WI38 (cell line): ENCODE measurements around the gene SRRD.

Experiments used
- H3K4me3 ChIP-seq: 2 replicates; pipeline ENCODE4 v1.5.1; 2011; ENCODE audit warnings: low read depth, mild to moderate bottlenecking, control low read depth, low read length
- CTCF ChIP-seq: IDR thresholded peaks from 2 replicates; pipeline ENCODE4 v1.5.1; 2012; ENCODE audit warnings: low read depth, mild to moderate bottlenecking, control low read depth, low read length

The SRRD gene

GRCh38 chr22:26494506-26494905 lies 10.8 kb downstream of the SRRD start:
- TF ChIP-seq CTCF, result no peak
- H3K4me3 ChIP-seq, result no peak overlapping the region

GRCh38 chr22:26496456-26496855 lies 12.8 kb downstream of the SRRD start:
- no peak overlapping the region for H3K4me3 ChIP-seq
- no peak for TF ChIP-seq CTCF

- TF ChIP-seq CTCF, result no peak
- no peak overlapping the region for H3K4me3 ChIP-seq
Measured at GRCh38 chr22:26499188-26499703, 15.6 kb downstream of the SRRD start.

- TF ChIP-seq CTCF, result no peak
Measured at GRCh38 chr22:26501996-26502395, 18.3 kb downstream of the SRRD start.

GRCh38 chr22:26502688-26503561 lies 19.2 kb downstream of the SRRD start:
- TF ChIP-seq CTCF, result peak; percentile 53
- no peak overlapping the region for H3K4me3 ChIP-seq

More at GRCh38 chr22:26501996-26502395, 18.3 kb downstream of the SRRD start:
- no peak overlapping the region for H3K4me3 ChIP-seq

GRCh38 chr22:26503758-26504157 lies 20.1 kb downstream of the SRRD start:
- no peak overlapping the region for H3K4me3 ChIP-seq
- no peak for TF ChIP-seq CTCF

GRCh38 chr22:26508148-26508547 lies 24.5 kb downstream of the SRRD start:
- H3K4me3 ChIP-seq, result no peak overlapping the region
- TF ChIP-seq CTCF, result no peak
